GM18951 (cell line): Measurements from ENCODE around the gene OSBPL8.

Source experiments
- POLR2A ChIP-seq: IDR thresholded peaks from 4 replicates; pipeline ENCODE4 v1.6.1; 2011; ENCODE audit warnings: mild to moderate bottlenecking; ENCODE audit not compliant: insufficient read length, insufficient read depth; ENCODE audit errors: extremely low read depth
- in situ Hi-C: fragments of 300-500 bp; cut with MboI; formaldehyde crosslinking; loops from one replicate; pipeline ENCODE4 v1.12.0; 2022; ENCODE audit warnings: low sequenced_read_pairs, mixed read lengths, inconsistent platforms; ENCODE audit not compliant: unreplicated experiment

The OSBPL8 gene

DNA sequence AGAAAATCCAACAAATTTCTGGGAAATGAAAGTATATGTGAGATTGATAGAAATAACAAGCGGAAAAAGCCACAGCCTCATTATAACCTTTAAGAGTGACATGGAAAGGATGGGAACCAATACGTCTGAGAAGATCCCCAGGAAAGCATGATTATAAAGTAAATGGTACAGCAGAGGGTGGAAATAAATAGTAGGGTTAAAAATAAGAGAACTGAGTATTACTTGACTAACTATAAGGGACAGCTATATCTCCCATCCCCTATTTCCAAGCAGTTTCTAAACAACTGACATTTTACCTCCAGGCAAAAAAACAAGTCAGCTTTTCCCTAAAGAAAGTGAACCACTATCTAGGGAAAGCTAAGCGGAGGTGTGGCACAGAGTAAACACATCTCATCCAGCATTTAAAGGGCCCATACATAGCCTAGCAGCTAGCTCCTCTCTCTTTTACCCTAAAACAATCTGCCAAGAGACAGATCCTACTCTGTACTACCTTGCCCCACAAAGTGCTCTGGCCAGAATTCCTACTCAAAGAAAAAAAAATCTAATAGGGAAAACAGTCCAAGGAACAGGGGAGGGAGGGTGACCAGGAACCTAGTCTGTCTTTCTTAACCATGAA is 11.2 kb downstream of the OSBPL8 start:
- TF ChIP-seq POLR2A: no peak

DNA sequence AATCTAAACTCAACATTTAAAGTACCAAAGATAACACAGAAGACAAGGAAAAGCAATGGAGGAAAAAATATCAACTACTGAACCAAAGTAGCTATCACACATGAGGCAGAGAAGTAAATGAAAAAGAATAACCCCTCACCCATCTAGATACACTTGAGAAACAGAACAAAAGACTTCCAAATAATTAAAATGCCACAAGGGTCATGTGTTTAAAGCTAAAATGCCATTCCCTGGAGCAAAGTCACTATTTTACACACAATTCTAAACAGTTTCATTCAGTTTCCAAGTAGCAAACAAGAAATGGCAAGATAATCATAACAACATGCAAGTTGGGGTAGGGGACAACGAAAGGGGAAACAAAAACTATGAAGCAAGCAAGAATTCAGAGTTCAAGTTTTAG is 12.0 kb downstream of the OSBPL8 start:
- TF ChIP-seq POLR2A: no peak
- in situ Hi-C loops: no loop called here

More for the DNA sequence above, 11.2 kb downstream of the OSBPL8 start:
- in situ Hi-C loops: no loop called here

DNA sequence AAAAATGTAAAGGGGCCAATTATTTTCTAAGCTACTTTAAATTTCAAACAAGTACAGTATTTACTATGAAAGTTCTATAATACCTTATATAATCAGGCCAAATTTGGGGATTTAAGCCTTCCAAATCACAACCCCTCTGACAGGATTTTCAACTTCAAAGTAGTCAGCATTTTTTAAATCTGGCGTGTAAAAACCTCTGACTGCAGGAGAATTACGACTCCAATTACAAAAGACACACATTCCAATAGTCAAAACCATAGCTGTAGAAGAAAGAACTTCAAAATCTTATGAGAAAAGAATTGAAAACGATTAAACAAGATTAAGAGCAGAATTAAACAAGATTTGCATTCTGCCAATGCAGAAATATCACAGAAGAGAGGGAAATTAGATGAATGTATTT is 12.7 kb downstream of the OSBPL8 start:
- TF ChIP-seq POLR2A: no peak
- in situ Hi-C loops: no loop called here

DNA sequence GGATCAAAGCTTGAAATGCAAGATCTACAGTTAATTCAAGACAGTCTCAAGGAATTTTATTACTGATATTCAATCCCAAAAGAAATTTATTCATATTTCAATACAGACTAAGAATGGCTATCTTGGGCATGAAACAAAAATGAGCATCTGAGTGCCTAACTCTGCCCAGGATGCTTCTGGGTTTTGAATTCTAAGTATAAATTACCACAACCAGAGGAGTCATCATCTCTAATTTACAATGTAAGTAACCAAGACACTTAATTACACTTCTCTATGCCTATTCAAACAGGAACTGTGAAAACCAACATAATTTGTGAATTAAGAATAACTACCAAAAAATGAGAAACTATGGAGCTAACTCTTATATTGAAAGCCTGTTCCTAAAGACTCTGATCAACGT is 14.1 kb downstream of the OSBPL8 start:
- in situ Hi-C loops: no loop called here
- TF ChIP-seq POLR2A: no peak

DNA sequence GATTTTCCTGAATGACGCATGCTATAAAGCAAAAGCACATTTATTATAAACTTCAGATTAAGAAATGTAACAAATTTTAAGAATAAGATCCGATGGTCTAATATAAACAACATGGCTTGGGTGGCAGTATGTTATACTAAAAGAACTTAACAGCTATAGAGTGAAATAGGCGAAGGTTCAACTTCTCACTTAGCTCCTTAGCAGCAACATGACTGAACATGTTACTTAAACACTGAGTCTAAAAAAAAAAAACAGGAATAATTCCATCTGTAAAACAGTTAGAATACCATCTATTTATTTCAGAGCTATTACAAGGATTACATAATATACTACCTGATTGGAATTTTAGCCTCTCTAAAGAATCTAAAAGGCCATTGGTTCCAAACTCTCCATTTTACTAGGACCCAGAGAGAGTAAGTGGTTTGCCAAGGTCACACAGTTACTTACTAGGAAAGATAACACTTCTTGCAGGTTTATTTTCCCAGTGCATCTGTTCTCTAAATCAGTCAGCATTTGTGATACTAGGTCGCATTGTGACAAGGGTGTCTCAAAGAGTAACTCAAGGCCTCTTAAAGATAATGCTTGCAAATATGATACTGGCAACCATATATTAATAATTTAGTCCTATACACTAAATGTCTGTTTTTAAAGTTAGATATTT is 14.8 kb downstream of the OSBPL8 start:
- in situ Hi-C loops: no loop called here
- TF ChIP-seq POLR2A: no peak

DNA sequence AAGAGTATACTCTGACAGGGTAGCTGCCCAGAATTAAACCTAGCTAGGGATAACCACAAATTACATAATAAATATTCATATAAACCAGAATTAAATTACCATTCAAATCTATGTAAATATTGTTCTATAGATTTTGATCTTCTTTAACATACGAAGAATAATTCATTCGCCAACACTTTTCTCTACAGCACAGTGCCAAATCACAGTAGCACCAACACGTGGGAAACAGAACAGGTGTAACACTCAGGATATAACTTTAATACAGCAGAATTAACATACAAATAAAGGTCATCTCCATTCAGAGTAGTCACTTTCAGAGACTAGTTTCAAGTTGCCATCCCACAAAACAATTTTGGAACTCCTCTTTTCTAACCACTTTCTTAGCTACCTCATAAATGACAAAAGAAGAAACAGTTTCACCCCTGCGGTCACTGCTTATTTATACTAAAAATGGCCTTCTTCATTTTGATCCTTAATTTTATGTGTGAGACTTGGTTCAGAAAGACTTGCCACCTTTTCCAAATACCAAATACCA is 15.7 kb downstream of the OSBPL8 start:
- TF ChIP-seq POLR2A: no peak
- in situ Hi-C loops: no loop called here

DNA sequence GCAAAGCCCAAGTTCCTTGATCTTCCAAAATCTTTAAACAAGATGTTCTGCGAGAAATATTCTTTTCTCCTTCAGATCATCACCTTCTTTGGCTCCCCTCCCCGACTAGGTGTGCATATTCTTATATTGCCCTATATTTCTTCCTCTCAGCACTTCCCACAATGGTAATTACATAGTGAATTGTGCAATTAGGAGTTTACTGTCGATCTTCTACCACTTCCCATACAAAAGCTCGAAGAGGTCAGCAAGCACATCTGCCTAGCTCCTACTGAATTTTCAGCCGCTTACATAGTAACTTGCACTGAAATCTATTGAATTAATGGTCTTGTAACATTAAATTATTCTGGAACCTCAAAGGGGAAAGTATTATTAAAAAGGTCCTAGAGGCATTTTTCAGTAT is 16.7 kb downstream of the OSBPL8 start:
- in situ Hi-C loops: no loop called here
- no peak for TF ChIP-seq POLR2A

DNA sequence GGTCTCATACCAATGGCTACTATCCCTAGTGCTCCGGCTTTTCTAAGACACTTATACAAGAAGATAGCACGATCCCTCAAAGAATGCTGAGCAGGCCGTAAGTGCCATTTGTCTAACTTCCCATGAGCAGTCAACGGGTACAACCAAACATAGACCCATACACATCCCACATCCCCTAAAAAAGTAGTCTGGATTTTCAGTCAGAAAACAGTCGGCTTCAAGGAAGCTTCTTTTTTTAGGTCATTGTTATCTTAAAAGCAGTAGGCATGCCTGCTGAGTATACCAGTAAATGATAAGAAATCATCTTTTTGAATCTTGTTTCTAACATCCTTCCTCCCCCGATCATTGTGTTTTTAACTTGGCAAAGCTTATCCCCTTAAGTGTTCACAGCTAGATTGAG is 19.8 kb downstream of the OSBPL8 start:
- in situ Hi-C loops: no loop called here
- no peak for TF ChIP-seq POLR2A

DNA sequence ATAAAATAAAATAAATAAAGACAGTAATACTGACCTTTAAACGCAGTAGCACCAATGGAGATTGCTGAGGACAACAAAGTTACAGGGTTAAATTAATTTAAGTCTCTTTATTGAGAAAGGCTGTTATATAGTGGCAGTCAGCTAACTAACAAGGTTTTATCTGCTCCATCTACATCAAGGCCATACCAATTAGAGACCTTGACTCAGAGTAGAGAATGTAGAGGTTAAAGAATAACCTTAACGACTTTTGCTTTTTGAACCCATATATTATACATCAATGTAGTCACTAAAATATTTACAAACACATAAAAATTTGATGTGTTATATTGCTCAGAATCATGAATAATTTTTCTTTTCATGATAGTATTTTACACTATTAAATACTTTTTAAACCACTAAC is 21.6 kb downstream of the OSBPL8 start:
- in situ Hi-C loops: no loop called here
- no peak for TF ChIP-seq POLR2A

DNA sequence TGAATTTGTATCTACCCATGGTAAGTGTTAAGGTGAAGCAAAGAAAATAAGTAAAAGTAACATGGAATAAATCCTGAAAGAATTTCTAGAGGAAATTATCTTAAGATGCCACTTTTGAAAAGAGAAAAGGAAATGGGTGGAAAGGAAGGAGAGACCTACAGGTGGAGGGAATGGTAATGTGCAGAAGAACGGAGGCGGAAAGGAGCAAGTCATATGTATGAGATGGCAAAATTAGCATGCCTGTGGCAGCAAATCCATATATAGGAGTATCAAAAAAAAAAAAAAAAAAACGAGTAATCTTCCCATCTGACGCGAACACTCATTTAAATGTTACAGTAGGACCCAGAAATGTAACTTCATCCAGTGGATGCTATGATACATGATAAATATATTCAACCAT is 23.0 kb downstream of the OSBPL8 start:
- TF ChIP-seq POLR2A: no peak
- in situ Hi-C loops: no loop called here

DNA sequence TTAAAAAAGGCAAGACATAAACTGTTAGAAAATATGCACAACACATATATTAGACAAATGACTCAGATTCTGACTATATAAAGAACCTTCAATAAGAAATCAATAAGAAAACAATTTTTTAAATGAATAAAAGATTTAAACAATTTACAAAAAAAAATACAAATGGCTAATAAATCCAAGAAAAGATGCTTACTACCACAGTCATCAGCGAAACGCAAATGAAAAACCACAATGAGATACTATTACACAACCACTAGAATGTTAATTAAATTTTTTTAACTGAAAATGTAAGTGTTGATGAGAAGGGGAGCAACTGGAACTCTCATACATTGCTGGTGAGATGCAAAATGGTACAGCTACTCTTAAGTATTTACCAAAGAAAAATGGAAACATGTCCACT is 24.4 kb downstream of the OSBPL8 start:
- TF ChIP-seq POLR2A: no peak
- in situ Hi-C loops: no loop called here

DNA sequence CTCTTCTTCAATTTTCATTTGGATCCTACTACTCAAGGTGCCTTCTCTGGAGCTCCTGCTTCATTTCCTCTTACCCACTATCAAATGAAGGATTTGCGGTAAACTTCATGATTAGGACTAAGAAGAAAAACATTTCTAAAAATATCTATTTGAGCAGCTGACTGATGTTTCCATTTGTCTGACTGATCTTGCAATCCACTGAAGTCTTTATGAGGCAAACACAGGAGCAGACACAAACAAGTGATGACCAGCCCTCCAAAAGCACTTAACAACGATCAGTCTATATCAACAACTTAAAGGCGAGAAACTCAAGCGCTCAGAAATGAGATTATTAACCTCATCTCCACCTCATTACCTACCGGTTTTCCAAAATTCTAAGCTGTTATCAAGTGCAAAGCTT is 26.2 kb downstream of the OSBPL8 start:
- in situ Hi-C loops: no loop called here
- no peak for TF ChIP-seq POLR2A

DNA sequence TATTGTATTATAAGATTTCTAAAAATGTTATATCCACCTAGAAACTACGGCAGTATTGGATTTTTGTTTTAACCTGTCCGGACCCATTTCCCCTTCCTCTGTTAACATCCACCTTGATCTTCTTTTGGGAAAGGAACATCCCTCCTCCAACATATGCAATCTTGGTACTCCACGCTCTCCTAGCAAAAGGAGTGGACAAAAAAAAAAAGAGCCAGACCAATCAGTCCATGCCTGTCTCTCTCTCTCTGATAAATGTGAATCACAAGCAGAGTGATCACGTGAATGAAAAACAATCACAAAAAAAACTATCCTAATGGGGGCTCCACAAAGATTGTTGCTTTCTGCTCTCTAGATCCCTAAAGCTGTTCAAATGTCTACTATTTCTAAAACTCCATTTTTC is 27.1 kb downstream of the OSBPL8 start:
- no peak for TF ChIP-seq POLR2A
- in situ Hi-C loops: no loop called here

DNA sequence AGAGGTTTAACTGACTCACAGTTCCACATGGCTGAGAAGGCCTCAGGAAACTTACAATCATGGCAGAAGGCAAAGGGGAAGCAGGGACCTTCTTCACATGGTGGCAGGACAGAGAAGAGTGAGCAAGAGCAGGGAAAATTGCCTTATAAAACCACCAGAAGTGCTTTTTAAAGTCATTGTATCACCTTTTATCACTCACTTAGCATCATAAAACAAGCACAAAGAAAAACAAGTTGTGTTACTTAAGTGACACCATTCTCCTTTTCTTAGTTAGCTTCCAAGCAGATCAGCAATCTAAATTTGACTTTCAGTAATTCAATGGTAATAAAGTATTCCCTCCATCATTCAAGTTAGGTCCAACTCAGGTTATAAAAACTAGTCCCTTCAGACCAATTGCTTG is 28.5 kb downstream of the OSBPL8 start:
- in situ Hi-C loops: no loop called here
- no peak for TF ChIP-seq POLR2A

DNA sequence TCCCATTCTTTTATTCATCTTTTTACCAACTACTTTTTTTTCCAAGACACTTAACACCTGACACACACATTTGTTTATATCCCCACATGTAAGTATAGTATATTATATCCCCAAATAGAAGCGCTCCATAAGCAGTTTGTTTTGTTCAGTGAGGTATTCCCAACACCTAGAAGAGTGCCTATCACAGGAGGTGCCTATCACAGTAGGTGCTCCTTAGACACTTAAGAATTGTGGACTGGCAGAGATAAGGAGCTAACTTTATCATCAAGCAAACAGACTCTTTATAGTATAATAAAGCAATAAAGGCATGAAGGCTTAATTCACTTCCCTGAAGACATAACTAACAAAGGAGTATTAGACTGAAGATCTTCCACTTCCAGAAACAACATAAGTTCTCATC is 29.1 kb downstream of the OSBPL8 start:
- TF ChIP-seq POLR2A: no peak

More for the DNA sequence above, 29.1 kb downstream of the OSBPL8 start:
- in situ Hi-C loops: no loop called here
